DMS153 (cell line): ENCODE results near the gene BEND7.
"Not testable (repeated sequence)": the region's sequence is repeated elsewhere in the genome, so short reads cannot be mapped to it uniquely, and the experiment has no call there.

Experiments used
- DNase-seq: peaks from one replicate; lab custom pipeline; 2025; lab: John Stamatoyannopoulos, UW

The BEND7 gene

GRCh38 chr10:13481690-13482089 is 47.1 kb downstream of the BEND7 start:
- no peak for DNase-seq

- no peak for DNase-seq
Observed at GRCh38 chr10:13475124-13475523, 53.7 kb downstream of the BEND7 start.

GRCh38 chr10:13473986-13474385 is 54.8 kb downstream of the BEND7 start:
- DNase-seq = no peak

GRCh38 chr10:13472359-13472758 is 56.5 kb downstream of the BEND7 start:
- DNase-seq = no peak

GRCh38 chr10:13470270-13470669 is 58.5 kb downstream of the BEND7 start:
- DNase-seq = no peak

- no peak for DNase-seq
Observed at GRCh38 chr10:13462551-13462950, 66.3 kb downstream of the BEND7 start.

GRCh38 chr10:13458687-13459012 is 70.2 kb downstream of the BEND7 start:
- no peak for DNase-seq

- no peak for DNase-seq
Observed at GRCh38 chr10:13457958-13458686, 70.7 kb downstream of the BEND7 start.

- DNase-seq = no peak
Observed at GRCh38 chr10:13453896-13454295, 74.9 kb downstream of the BEND7 start.

- DNase-seq = no peak
Observed at GRCh38 chr10:13450069-13450468, 78.7 kb downstream of the BEND7 start.

- no peak for DNase-seq
Observed at GRCh38 chr10:13449296-13449695, 79.5 kb downstream of the BEND7 start.

- DNase-seq = no peak
Observed at GRCh38 chr10:13448216-13448615, 80.6 kb downstream of the BEND7 start.

GRCh38 chr10:13445656-13446400 is 83.0 kb downstream of the BEND7 start:
- DNase-seq = no peak

GRCh38 chr10:13441476-13441875 is 87.3 kb downstream of the BEND7 start:
- no peak for DNase-seq

- DNase-seq = no peak
Observed at GRCh38 chr10:13440185-13441061, 88.4 kb downstream of the BEND7 start.

GRCh38 chr10:13439313-13440184 is 89.3 kb downstream of the BEND7 start:
- DNase-seq = no peak

GRCh38 chr10:13437026-13437555 is 91.7 kb downstream of the BEND7 start:
- DNase-seq = no peak

- DNase-seq = not testable (repeated sequence)
Observed at GRCh38 chr10:13427943-13428342, 100.9 kb downstream of the BEND7 start.

- no peak for DNase-seq
Observed at GRCh38 chr10:13425397-13425796, 103.4 kb downstream of the BEND7 start.

GRCh38 chr10:13422800-13423199 is 106.0 kb downstream of the BEND7 start:
- DNase-seq = no peak

- DNase-seq = no peak
Observed at GRCh38 chr10:13421382-13421917, 107.4 kb downstream of the BEND7 start.
